T-helper 1 cell (primary cell): ENCODE measurements around the gene HOXB4.

Experiments used
- DNase-seq, 5 donors: peaks; one replicate each; pipeline ENCODE4 v3.0.0-alpha.2; 2012 to 2020

HOXB4 gene

DNA sequence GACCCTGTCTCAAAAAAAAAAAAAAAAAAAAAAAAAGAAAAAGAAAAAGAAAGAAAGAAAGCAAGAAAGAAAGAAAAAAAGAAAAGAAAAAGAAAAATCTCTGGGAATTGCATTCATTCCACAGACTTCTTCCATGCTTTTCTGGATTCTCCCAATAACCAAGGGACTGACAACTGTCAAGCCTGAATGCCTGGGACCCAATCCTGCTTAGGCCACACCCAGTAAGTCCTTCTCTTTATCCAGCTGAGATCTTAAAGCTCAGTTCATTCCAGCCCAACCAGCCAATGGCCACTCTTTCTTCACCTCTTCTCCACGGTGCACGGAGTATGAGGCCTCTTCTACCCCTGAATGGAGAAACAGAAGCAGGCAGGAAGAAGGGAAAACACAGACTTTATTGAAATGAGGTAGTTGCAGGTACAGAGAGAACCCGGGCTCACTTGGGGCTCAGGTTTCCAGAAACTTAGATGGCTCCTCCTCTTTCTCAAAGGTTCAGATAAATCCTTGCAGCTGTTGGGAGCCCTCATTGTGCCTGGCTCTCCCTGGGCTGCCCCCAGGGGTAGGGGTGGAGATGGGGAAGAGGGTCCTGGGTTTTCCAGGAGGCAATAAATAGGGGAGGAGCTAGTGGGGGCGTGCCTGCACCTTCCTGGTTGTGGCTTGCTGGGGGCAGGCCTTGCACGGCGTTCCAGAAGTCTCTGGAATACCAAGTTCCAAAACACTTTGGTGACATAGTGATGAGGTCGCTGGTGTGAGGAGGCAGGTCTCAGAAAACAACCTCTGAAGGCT lies 49.8 kb downstream of the HOXB4 start:
- no peak for DNase-seq

DNA sequence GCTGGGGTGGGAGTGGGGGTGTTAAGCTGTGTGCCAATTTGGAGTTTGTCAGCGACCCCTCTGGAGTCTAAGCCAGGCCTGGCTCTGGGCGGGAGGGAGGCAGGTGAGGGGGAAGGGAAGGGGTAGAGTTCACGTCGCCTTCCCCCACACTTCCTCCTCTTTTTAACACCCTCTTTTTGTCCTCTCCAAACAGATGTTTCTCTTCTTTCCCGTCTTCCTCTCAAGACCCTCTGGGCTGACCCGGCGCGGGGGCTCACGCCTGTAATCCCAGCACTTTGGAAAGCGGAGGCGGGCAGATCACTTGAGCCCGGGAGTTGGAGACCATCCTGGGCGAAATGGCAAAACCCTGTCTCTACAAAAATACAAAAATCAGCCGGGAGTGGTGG lies 50.6 kb downstream of the HOXB4 start:
- DNase-seq: no peak

DNA sequence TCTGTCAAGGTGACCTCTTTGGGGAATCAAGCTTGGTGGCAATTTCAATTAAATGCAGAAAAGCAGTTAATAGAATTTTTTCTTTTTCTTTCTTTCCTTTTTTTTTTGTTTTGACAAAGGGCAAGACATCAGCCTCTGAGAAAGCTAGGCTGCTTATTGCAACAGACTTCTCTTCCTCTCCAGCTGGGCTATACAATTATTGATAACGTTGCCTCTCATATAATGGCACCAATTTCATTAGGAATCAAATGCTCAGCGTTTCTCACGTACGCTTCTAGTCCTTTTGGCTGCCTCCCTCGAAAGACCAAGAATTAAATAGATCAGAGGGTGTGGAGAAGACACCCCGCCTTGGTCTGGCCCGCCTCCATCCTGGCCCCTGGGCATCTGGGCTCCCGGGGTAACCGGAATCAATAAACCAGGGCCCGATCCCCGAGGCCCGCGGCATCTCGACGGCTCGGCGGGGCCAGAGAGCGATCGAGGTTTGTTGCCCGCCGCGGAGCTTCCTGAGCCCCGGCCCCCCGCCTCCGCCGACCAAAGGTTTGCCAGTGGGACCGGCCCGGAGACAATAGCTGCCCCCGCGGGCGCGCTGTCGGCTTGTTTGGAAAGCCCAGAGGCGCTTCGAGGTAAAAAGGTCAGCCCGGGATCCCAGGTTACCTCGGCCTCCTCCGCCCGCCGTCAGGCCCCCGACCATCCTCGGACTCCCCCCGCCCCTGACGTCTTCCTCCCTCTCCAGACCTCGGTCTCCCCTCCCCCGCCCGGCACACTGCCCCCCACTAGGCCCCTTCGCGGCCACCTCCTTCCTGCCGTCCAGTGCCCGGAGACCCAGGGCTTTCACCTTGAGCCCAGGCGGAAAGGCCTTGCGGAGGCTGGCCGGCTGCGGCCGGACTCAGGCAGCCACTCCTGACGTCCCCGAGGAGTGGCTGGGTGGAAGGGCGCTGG lies 51.3 kb downstream of the HOXB4 start:
- no peak for DNase-seq
